ENCODE results near the gene HPS5.

Gene HPS5

GRCh38 chr11:18235394-18236334 is 86.3 kb downstream of the HPS5 start:
- DNase-seq (ENCODE audit: low read depth), result no peak

- DNase-seq (ENCODE audit: low read depth), result no peak
Measured at GRCh38 chr11:18233912-18234311, 88.0 kb downstream of the HPS5 start.

- DNase-seq (ENCODE audit: low read depth), result no peak
Measured at GRCh38 chr11:18230859-18231258, 91.1 kb downstream of the HPS5 start.

GRCh38 chr11:18229501-18229900 is 92.4 kb downstream of the HPS5 start:
- no peak for DNase-seq (ENCODE audit: low read depth)

All from T follicular helper cell (primary cell).